Hepatocyte (in vitro differentiated cells): Measurements from ENCODE around the gene ATP9B.

Source experiments
- CTCF ChIP-seq: fragments of 200-600 bp; sonication (generic); IDR thresholded peaks from 2 replicates; pipeline ENCODE4 v1.5.1; 2016; ENCODE audit warnings: antibody characterized with exemption, mild to moderate bottlenecking; ENCODE audit not compliant: poor library complexity
- EZH2 ChIP-seq: fragments of 200-600 bp; sonication (generic); IDR thresholded peaks from 2 replicates; pipeline ENCODE4 v1.6.1; 2016; ENCODE audit warnings: antibody characterized with exemption, mild to moderate bottlenecking, borderline replicate concordance
- EZH2phosphoT487 ChIP-seq: fragments of 200-600 bp; sonication (generic); IDR thresholded peaks from one replicate; pipeline ENCODE4 v1.6.1; 2018; ENCODE audit warnings: antibody characterized with exemption, mild to moderate bottlenecking, low read depth, moderate library complexity; ENCODE audit not compliant: unreplicated experiment, severe bottlenecking

DNA sequence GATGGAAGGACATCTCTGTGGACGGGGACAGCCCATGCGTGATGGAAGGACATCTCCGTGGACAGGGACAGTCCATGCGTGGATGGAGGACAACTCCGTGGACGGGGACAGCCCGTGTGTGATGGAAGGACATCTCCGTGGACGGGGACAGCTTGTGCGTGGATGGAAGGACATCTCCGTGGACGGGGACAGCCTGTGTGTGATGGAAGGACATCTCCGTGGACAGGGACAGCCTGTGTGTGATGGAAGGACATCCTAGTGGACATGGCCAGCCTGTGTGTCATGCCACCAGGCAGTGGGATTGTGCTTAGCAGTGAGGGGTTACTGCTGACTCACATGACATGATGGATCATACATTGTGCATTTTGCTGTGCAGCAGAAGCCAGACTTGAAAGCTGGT lies 296.5 kb downstream of the ATP9B start:
- TF ChIP-seq CTCF, result no peak
- no peak for TF ChIP-seq EZH2phosphoT487
- TF ChIP-seq EZH2, result no peak
